ENCODE results near the gene TMEM240. TPM values are rescaled to one million over a fixed set of nuclear protein-coding genes. Genes with fewer than 3 reads are reported as not detected.
"Not testable (repeated sequence)": the region's sequence is repeated elsewhere in the genome, so short reads cannot be mapped to it uniquely, and the experiment has no call there.

Gene TMEM240
- total RNA-seq, 1 donor from 2014 or later: 17.3 TPM

- no peaks in the 10 kb centered on the region for H3K4me1 Mint-ChIP-seq
- H3K36me3 Mint-ChIP-seq: peaks cover 36% of the 10 kb centered on the region
- no peaks in the 10 kb centered on the region for H3K27me3 Mint-ChIP-seq (ENCODE audit: low read depth)
- DNase-seq (ENCODE audit: low spot score in 2 of 2, unreplicated experiment in 2 of 2): no peak
- peaks cover 9% of the 10 kb centered on the region for H3K9me3 Mint-ChIP-seq
- H3K4me3 Mint-ChIP-seq: no peak overlapping the region
- H3K27ac Mint-ChIP-seq: no peak overlapping the region
- no peak for TF ChIP-seq CTCF (IDR thresholded peaks at IDR 0.05; ENCODE audit: unreplicated experiment)
These were observed 51.2 kb downstream of the TMEM240 start for GRCh38 chr1:1489231-1489630.

- H3K27ac Mint-ChIP-seq: no peak overlapping the region
- H3K36me3 Mint-ChIP-seq: peaks cover 24% of the 10 kb centered on the region
- no peaks in the 10 kb centered on the region for H3K27me3 Mint-ChIP-seq (ENCODE audit: low read depth)
- no peaks in the 10 kb centered on the region for H3K9me3 Mint-ChIP-seq
- H3K4me3 Mint-ChIP-seq: no peak overlapping the region
- no peak for TF ChIP-seq CTCF (IDR thresholded peaks at IDR 0.05; ENCODE audit: unreplicated experiment)
- no peak for DNase-seq (ENCODE audit: low spot score in 2 of 2, unreplicated experiment in 2 of 2)
- H3K4me1 Mint-ChIP-seq: no peaks in the 10 kb centered on the region
These were observed 52.7 kb downstream of the TMEM240 start for GRCh38 chr1:1487701-1488100.

- not testable (repeated sequence) for DNase-seq (ENCODE audit: low spot score in 2 of 2, unreplicated experiment in 2 of 2); H3K36me3 Mint-ChIP-seq; H3K27me3 Mint-ChIP-seq (ENCODE audit: low read depth); H3K4me1 Mint-ChIP-seq; H3K27ac Mint-ChIP-seq; H3K4me3 Mint-ChIP-seq; H3K9me3 Mint-ChIP-seq
These were observed 54.6 kb downstream of the TMEM240 start for GRCh38 chr1:1485755-1486317.

GRCh38 chr1:1484976-1485750 lies 55.3 kb downstream of the TMEM240 start:
- H3K4me3 Mint-ChIP-seq; H3K27ac Mint-ChIP-seq; H3K36me3 Mint-ChIP-seq; H3K9me3 Mint-ChIP-seq; DNase-seq (ENCODE audit: low spot score in 2 of 2, unreplicated experiment in 2 of 2); H3K27me3 Mint-ChIP-seq (ENCODE audit: low read depth); H3K4me1 Mint-ChIP-seq: not testable (repeated sequence)

Other genes starting within 250 kb of the TMEM240 start
- gene ACAP3, start 232.7 kb downstream of the TMEM240 start, total RNA-seq: 85.5 to 97.3 TPM (median 91.0 TPM) in 3 replicates
- gene PUSL1, start 232.0 kb downstream of the TMEM240 start, total RNA-seq: 12.7 to 14.5 TPM (median 14.2 TPM) in 3 replicates
- 163 to 165 TPM (median 165 TPM) in 3 replicates for gene INTS11, start 216.0 kb downstream of the TMEM240 start, total RNA-seq
- gene CPTP, start 215.8 kb downstream of the TMEM240 start, total RNA-seq: 17.8 to 19.3 TPM (median 18.5 TPM) in 3 replicates
- 0.98 to 1.0 TPM (median 1.00 TPM) in 3 replicates for gene TAS1R3, start 209.3 kb downstream of the TMEM240 start, total RNA-seq
- gene DVL1, start 191.2 kb downstream of the TMEM240 start, total RNA-seq: 54.5 to 58.5 TPM (median 54.7 TPM) in 3 replicates
- 157 to 163 TPM (median 161 TPM) in 3 replicates for gene MXRA8, start 182.1 kb downstream of the TMEM240 start, total RNA-seq
- 75.5 to 78.6 TPM (median 78.3 TPM) in 3 replicates for gene AURKAIP1, start 165.4 kb downstream of the TMEM240 start, total RNA-seq
- 396 to 423 TPM (median 405 TPM) in 3 replicates for gene CCNL2, start 141.3 kb downstream of the TMEM240 start, total RNA-seq
- 87.9 to 98.2 TPM (median 94.7 TPM) in 3 replicates for gene MRPL20, start 133.3 kb downstream of the TMEM240 start, total RNA-seq
- 10.9 to 12.3 TPM (median 11.3 TPM) in 3 replicates for gene ANKRD65, start 119.3 kb downstream of the TMEM240 start, total RNA-seq
- gene VWA1, start 104.9 kb downstream of the TMEM240 start, total RNA-seq: 57.0 to 59.1 TPM (median 57.7 TPM) in 3 replicates
- 2.2 to 3.9 TPM (median 2.9 TPM) in 3 replicates for gene ATAD3C, start 90.9 kb downstream of the TMEM240 start, total RNA-seq
- 38.5 to 43.6 TPM (median 39.2 TPM) in 3 replicates for gene ATAD3B, start 68.9 kb downstream of the TMEM240 start, total RNA-seq
- 31.8 to 35.4 TPM (median 35.3 TPM) in 3 replicates for gene ATAD3A, start 28.5 kb downstream of the TMEM240 start, total RNA-seq
- 97.2 to 98.8 TPM (median 97.4 TPM) in 3 replicates for gene SSU72, start 34.2 kb upstream of the TMEM240 start, total RNA-seq
- gene FNDC10, start 59.5 kb upstream of the TMEM240 start, total RNA-seq: 5.4 to 6.2 TPM (median 5.4 TPM) in 3 replicates
- 110 to 117 TPM (median 112 TPM) in 3 replicates for gene MIB2, start 74.9 kb upstream of the TMEM240 start, total RNA-seq
- 63.8 to 70.3 TPM (median 65.4 TPM) in 3 replicates for gene MMP23B, start 91.5 kb upstream of the TMEM240 start, total RNA-seq
- 25.2 to 27.2 TPM (median 26.6 TPM) in 3 replicates for gene CDK11B, start 118.4 kb upstream of the TMEM240 start, total RNA-seq
- gene SLC35E2B, start 152.2 kb upstream of the TMEM240 start, total RNA-seq: 112 to 119 TPM (median 113 TPM) in 3 replicates
- gene CDK11A, start 183.7 kb upstream of the TMEM240 start, total RNA-seq: 47.9 to 54.2 TPM (median 52.8 TPM) in 3 replicates
- 77.7 to 79.9 TPM (median 78.2 TPM) in 3 replicates for gene NADK, start 237.8 kb upstream of the TMEM240 start, total RNA-seq